OCI-LY3 (cell line): Measurements from ENCODE around the gene C10orf71.

ENCODE experiments used
- H2AFZ ChIP-seq: fragments of 200-600, 300-600 bp; shearing (Covaris generic); 2 replicates; pipeline ENCODE4 v1.6.0; 2014; ENCODE audit warnings: antibody characterized with exemption, low read depth, low read length
- H3K27ac ChIP-seq: fragments of 200-600, 300-600 bp; sonication (generic); 2 replicates; pipeline ENCODE4 v1.5.1; 2014; ENCODE audit warnings: mild to moderate bottlenecking, low read length, moderate library complexity, mixed read lengths
- H3K27me3 ChIP-seq: fragments of 200-600, 300-600 bp; sonication (generic); 2 replicates; pipeline ENCODE4 v1.6.1; 2014; ENCODE audit warnings: low read depth, low read length, mixed read lengths
- H3K36me3 ChIP-seq: fragments of 200-600, 300-600 bp; sonication (generic); replicated peaks from 2 replicates; pipeline ENCODE3; 2014; ENCODE audit warnings: low read depth, low read length, mixed read lengths
- H3K4me1 ChIP-seq: fragments of 300-600, 200-600 bp; sonication (generic); 2 replicates; pipeline ENCODE4 v1.6.1; 2014; ENCODE audit warnings: low read length, mixed read lengths
- H3K4me2 ChIP-seq: fragments of 200-600, 300-600 bp; sonication (generic); 2 replicates; pipeline ENCODE4 v1.6.1; 2014; ENCODE audit warnings: low read length, mixed read lengths
- H3K4me3 ChIP-seq: fragments of 300-600, 200-600 bp; sonication (generic); 2 replicates; pipeline ENCODE4 v1.5.1; 2014; ENCODE audit warnings: antibody characterized with exemption, mild to moderate bottlenecking, low read length, moderate library complexity
- H3K79me2 ChIP-seq: fragments of 300-600, 200-600 bp; shearing (Covaris generic); 2 replicates; pipeline ENCODE4 v1.6.1; 2014; ENCODE audit warnings: mild to moderate bottlenecking, low read length, mixed read lengths
- H3K9ac ChIP-seq: fragments of 300-600, 200-600 bp; shearing (Covaris generic); 2 replicates; pipeline ENCODE4 v1.6.0; 2014; ENCODE audit warnings: mild to moderate bottlenecking, low read length, moderate library complexity
- H3K9me3 ChIP-seq: fragments of 200-600, 300-600 bp; shearing (Covaris generic); 2 replicates; pipeline ENCODE4 v1.6.1; 2014; ENCODE audit warnings: low read length, mixed read lengths; ENCODE audit not compliant: insufficient read depth
- H4K20me1 ChIP-seq: fragments of 200-600, 300-600 bp; sonication (generic); 2 replicates; pipeline ENCODE4 v1.6.1; 2016; ENCODE audit warnings: low read length, mixed read lengths; ENCODE audit not compliant: insufficient read depth
- CTCF ChIP-seq: fragments of 200-600, 300-600 bp; sonication (generic); IDR thresholded peaks from 2 replicates; pipeline ENCODE4 v1.5.1; 2014; ENCODE audit warnings: antibody characterized with exemption, low read length, low read depth
- EZH2phosphoT487 ChIP-seq: fragments of 200-600 bp; shearing (Covaris generic); IDR thresholded peaks from 2 replicates; pipeline ENCODE4 v1.6.1; 2018; ENCODE audit warnings: antibody characterized with exemption, mixed run types, low read depth

Gene C10orf71

GRCh38 chr10:49366460-49366859 lies 67.5 kb downstream of the C10orf71 start:
- Histone ChIP-seq H2AFZ (no peak overlapping the region), H3K79me2 (no peaks in the 10 kb centered on the region), H3K9me3 (no peaks in the 10 kb centered on the region), H3K27me3 (peaks cover 36% of the 10 kb centered on the region), H3K27ac (no peak overlapping the region), H3K36me3 (no peaks in the 10 kb centered on the region), H3K4me3 (no peak overlapping the region), H3K4me2 (no peak overlapping the region), H4K20me1 (no peaks in the 10 kb centered on the region), H3K9ac (no peak overlapping the region), H3K4me1 (peaks cover 18% of the 10 kb centered on the region)
- TF ChIP-seq EZH2phosphoT487 (no peak), CTCF (no peak)

DNA sequence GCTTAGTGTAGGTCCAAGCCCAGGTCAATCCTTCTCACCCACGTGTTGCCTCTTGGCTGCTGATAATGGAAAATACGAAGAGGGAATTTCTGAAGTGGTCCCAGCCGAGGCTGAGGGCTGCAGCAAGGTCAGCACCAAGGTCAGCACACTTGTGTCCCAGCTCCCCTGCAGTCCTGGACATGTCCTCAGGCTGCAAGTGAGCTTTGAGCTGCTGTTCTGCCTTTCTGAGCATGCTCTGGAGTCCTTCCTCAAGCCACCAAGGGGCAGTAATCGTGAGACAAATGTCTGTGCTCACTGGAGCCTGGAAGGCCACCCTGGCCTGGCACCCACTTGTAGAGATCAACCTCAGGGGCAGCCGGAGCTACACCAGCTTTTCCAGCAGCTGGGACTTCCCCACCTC lies 68.6 kb downstream of the C10orf71 start:
- Histone ChIP-seq H3K27me3 (peaks cover 32% of the 10 kb centered on the region), H2AFZ (no peak overlapping the region), H3K4me2 (no peak overlapping the region), H3K79me2 (no peaks in the 10 kb centered on the region), H3K27ac (no peak overlapping the region), H3K9ac (no peak overlapping the region), H4K20me1 (no peaks in the 10 kb centered on the region), H3K4me3 (no peak overlapping the region), H3K9me3 (no peaks in the 10 kb centered on the region), H3K4me1 (peaks cover 9% of the 10 kb centered on the region), H3K36me3 (no peaks in the 10 kb centered on the region)
- TF ChIP-seq CTCF = no peak
- no peak for TF ChIP-seq EZH2phosphoT487

GRCh38 chr10:49368256-49368655 lies 69.3 kb downstream of the C10orf71 start:
- Histone ChIP-seq H3K36me3 (no peaks in the 10 kb centered on the region), H3K4me2 (no peak overlapping the region), H3K27me3 (peaks cover 32% of the 10 kb centered on the region), H4K20me1 (no peaks in the 10 kb centered on the region), H3K27ac (no peak overlapping the region), H3K4me3 (no peak overlapping the region), H2AFZ (no peak overlapping the region), H3K9me3 (no peaks in the 10 kb centered on the region), H3K79me2 (no peaks in the 10 kb centered on the region), H3K4me1 (peaks cover 2% of the 10 kb centered on the region), H3K9ac (no peak overlapping the region)
- no peak for TF ChIP-seq CTCF
- TF ChIP-seq EZH2phosphoT487 = no peak

DNA sequence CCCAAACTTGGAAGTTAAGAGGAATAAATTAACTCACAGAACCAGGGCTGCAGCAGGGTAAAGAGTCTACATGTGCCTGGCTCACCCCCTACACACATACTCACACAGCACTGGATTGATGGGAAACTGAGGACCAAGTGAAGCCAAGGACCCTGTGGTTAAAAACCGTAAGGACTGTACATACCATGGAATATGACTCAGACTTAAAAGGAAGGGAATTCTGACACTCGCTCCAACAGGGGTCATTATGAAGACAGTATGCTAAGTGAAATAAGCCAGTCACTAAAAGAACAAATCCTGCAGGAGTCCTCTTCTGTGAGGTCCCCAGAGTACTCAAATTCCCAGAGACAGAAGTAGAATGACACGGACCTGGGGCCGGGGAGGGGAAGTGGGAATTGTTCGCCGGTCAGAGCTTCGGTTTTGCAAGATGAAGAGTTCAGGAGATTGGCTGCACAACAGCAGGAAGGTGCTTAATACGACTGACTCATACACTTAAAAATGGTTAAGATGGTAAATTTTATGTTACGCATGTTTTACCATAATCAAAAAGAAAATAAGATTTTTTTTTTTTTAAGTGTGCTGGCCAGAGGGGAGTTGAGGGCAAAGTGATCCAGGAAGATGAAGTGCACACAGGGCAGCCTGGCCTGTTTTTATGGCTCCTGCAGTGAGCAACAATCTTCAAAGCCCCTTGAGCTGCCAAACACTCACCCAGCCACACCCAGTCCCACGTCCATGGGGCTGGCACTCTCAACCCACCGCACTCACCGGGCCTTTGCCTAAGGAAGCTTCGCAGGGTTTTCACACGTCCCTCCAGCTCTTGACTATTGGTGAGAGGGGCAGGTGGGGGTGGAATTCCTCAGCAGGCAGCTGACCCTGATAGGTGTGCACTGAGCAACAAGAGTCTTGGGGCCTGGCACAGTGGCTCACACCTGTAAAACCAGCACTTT lies 70.5 kb downstream of the C10orf71 start:
- Histone ChIP-seq H3K9ac (no peak overlapping the region), H3K27me3 (peaks cover 27% of the 10 kb centered on the region), H3K27ac (no peak overlapping the region), H3K4me1 (no peaks in the 10 kb centered on the region), H3K4me2 (no peak overlapping the region), H3K36me3 (no peaks in the 10 kb centered on the region), H2AFZ (no peak overlapping the region), H3K4me3 (no peak overlapping the region), H4K20me1 (no peaks in the 10 kb centered on the region), H3K9me3 (no peaks in the 10 kb centered on the region), H3K79me2 (no peaks in the 10 kb centered on the region)
- no peak for TF ChIP-seq EZH2phosphoT487
- no peak for TF ChIP-seq CTCF
